Measurements from ENCODE around the gene FCHSD2. TPM values are rescaled to one million over a fixed set of nuclear protein-coding genes. Genes with fewer than 3 reads are reported as not detected.
A peak's percentile ranks its signal among the peaks of the same experiment; 100 is the strongest.

Gene FCHSD2
- total and polyA plus RNA-seq, 2 of the 8 experiments (the other 6 are each of a cell fraction or from before 2014, with no cell fraction given), result 4.1 to 7.8 TPM

GRCh38 chr11:73141031-73141308 is 1.1 kb downstream of the FCHSD2 start:
- ChIA-PET CTCF (ENCODE audit: partially characterized antibody) (interaction anchor here (0.7 kb wide), 1 partner anchor 403 kb away, joined by 3 read pairs; no protein-coding TSS in a partner anchor), POLR2A (ENCODE audit: partially characterized antibody) (interaction anchor here (1.0 kb wide), 1 partner anchor 16 kb away, joined by 3 read pairs; no protein-coding TSS in a partner anchor)
- no peak overlapping the region for H3K56ac ChIP-seq (replicated peaks; ENCODE audit: insufficient read length, low read depth, low read length)
- no peak for DNase-seq (ENCODE audit: low read depth in 1 of 2, low spot score in 2 of 2)
- H3K23me2 ChIP-seq (ENCODE audit: low read depth, low read length), result peaks cover 15% of the 10 kb centered on the region; the same call in 1 of the 2 replicates
- H4K91ac ChIP-seq (replicated peaks; ENCODE audit: insufficient read length, low read length), result no peak overlapping the region
- H3K4me1 ChIP-seq (replicated peaks in 1 of 4; ENCODE audit: control insufficient read depth in 3 of 4, insufficient read depth in 4 of 4, low read length in 3 of 4), result peaks cover 2 to 10% (median 8%) of the 10 kb centered on the region in 4 experiments; a peak in 6 of 7 replicates
- H3K79me2 ChIP-seq (ENCODE audit: control insufficient read depth in 1 of 2, insufficient read depth in 2 of 2, low read length in 2 of 2), result no peaks in the 10 kb centered on the region
- no peak overlapping the region for H2BK120ac ChIP-seq (replicated peaks; ENCODE audit: low read depth, low read length)
- no peak overlapping the region; a peak in 2 of 7 replicates for H3K9ac ChIP-seq (replicated peaks in 1 of 4; ENCODE audit: extremely low read depth in 1 of 4, low read depth in 3 of 4, low read length in 3 of 4)
- H4K20me1 ChIP-seq (replicated peaks in 1 of 2; ENCODE audit: control insufficient read depth in 1 of 2, insufficient read depth in 2 of 2, low read length in 2 of 2), result no peaks in the 10 kb centered on the region
- no peak for TF ChIP-seq MAFK (IDR thresholded peaks at IDR 0.05; ENCODE audit: low read depth, low read length)
- no peak for TF ChIP-seq TEAD4 (IDR thresholded peaks at IDR 0.05; ENCODE audit: low read depth, low read length)
- H3K36me3 ChIP-seq (ENCODE audit: control insufficient read depth in 2 of 4, insufficient read depth in 4 of 4, low read length in 3 of 4), result no peaks in the 10 kb centered on the region; a peak in 1 of 8 replicates
- no peak overlapping the region for H4K8ac ChIP-seq (ENCODE audit: extremely low read depth, insufficient read depth, low read length)
- WGBS, 2 experiments (ENCODE audit: extremely low coverage in 1 of 2, insufficient coverage in 1 of 2, insufficient read length in 1 of 2, insufficient replicate concordance in 2 of 2, low coverage in 1 of 2, low lambda C conversion rate in 2 of 2, missing lambda C conversion rate in 1 of 2), result 3% methylated on average over 16 of the region's 17 CpGs; no CpG with 5 or more reads in 1 of the 2 experiments
- 0 out of 2 replicates have a peak overlapping the region, but pooled peaks have one; percentile 18 for H2BK15ac ChIP-seq (ENCODE audit: low read length)
- no peak overlapping the region for H3K27ac ChIP-seq (ENCODE audit: low read depth, low read length)
- no peak overlapping the region for H3K18ac ChIP-seq (ENCODE audit: extremely low read depth, low read length)
- no peak overlapping the region for H4K5ac ChIP-seq (ENCODE audit: insufficient read length, low read depth, low read length)
- no peak overlapping the region for H2BK5ac ChIP-seq (ENCODE audit: low read depth, low read length)
- peak overlapping the region; percentile 67 to 75 for H3K4me2 ChIP-seq (ENCODE audit: insufficient read depth in 1 of 2, low read depth in 2 of 2, low read length in 2 of 2)
- H2AFZ ChIP-seq (ENCODE audit: low read length), result no peak overlapping the region
- peaks cover 0 to 12% (median 6%) of the 10 kb centered on the region in 4 experiments; a peak in 3 of 7 replicates for H3K27me3 ChIP-seq (replicated peaks in 1 of 4; ENCODE audit: control insufficient read depth in 3 of 4, extremely low read depth in 1 of 4, insufficient read depth in 3 of 4, low read length in 3 of 4)
- no peaks in the 10 kb centered on the region for H3K79me1 ChIP-seq (ENCODE audit: low read depth, low read length)
- no peak for FAIRE-seq
- H2BK12ac ChIP-seq (ENCODE audit: low read depth, low read length), result no peak overlapping the region
- H3K14ac ChIP-seq (ENCODE audit: insufficient read length), result no peak overlapping the region
- H3K9me3 ChIP-seq (ENCODE audit: insufficient read depth in 2 of 2, low read depth in 1 of 2, low read length in 1 of 2), result no peaks in the 10 kb centered on the region
- no peak overlapping the region for H3K23ac ChIP-seq (ENCODE audit: insufficient read length)
- no peak overlapping the region for H2BK20ac ChIP-seq (ENCODE audit: low read length)
- peak overlapping the region; percentile 69 to 80 (median 78) for H3K4me3 ChIP-seq (ENCODE audit: extremely low read depth in 1 of 4, insufficient read depth in 2 of 4, low read depth in 3 of 4, low read length in 4 of 4)
- no peak overlapping the region for H2AK5ac ChIP-seq (ENCODE audit: low read depth, low read length)
- H3K4ac ChIP-seq (replicated peaks; ENCODE audit: insufficient read length, low read depth, low read length), result no peak overlapping the region
